ENCODE measurements around the gene PCDH9.

PCDH9 gene

GRCh38 chr13:67225252-67226159 lies 4.6 kb downstream of the PCDH9 start:
- DNase-seq (ENCODE audit: low read depth in 3 of 3), result no peak

DNA sequence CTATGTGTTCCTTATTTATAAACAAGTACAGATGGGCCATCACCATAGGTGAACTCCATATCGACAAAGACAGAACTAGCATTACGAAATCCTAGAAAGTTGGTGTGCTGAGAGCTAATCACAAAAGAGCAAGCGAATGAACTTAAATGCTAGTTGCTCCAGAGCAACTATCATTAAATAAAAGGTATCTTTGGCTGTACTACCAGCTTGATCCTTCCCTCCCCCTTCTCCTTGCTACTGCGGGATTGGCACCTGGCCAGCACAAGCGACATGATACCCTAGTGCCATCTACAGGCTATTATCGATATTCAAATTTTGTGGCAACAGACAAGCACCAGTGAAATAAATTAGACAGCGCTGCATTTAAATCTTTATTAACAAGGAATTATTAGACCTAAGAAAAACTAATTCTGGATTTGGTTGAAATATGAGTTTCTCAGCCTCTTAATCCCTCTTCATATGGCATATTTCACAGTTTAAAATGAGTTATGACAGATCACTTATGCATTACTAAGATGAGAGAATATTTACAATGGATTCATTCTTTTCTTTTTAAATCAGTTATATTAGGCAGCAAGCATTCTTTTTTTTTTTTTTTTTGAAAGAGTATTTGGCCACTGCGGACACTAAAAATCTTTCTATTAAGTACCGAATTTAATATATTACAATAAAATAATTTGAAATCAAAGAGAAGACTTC lies 5.8 kb downstream of the PCDH9 start:
- peak in 2 of 3 experiments; percentile 35 to 40 for DNase-seq (ENCODE audit: low read depth in 3 of 3)

DNA sequence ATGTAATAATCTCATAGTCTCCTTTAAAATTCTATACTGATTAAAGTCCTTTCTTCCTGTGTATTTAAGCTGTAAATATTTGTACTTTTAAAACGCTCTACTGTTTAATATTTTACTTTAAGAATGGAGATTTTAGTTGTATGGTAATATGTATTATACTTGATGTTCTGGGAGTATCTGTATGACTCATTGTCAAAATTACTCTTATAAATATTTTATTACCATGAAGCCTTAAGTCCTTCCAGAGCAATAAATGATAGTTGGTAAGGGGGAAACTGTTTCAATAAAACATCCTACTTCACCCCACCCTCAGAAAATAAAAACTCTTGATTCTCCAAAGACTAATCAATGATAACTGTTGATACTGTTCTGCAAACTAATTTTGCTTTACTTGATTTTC lies 6.4 kb downstream of the PCDH9 start:
- no peak for DNase-seq (ENCODE audit: low read depth in 3 of 3)

- no peak for DNase-seq (ENCODE audit: low read depth in 3 of 3)
Measured at GRCh38 chr13:67223024-67223423, 7.1 kb downstream of the PCDH9 start.

DNA sequence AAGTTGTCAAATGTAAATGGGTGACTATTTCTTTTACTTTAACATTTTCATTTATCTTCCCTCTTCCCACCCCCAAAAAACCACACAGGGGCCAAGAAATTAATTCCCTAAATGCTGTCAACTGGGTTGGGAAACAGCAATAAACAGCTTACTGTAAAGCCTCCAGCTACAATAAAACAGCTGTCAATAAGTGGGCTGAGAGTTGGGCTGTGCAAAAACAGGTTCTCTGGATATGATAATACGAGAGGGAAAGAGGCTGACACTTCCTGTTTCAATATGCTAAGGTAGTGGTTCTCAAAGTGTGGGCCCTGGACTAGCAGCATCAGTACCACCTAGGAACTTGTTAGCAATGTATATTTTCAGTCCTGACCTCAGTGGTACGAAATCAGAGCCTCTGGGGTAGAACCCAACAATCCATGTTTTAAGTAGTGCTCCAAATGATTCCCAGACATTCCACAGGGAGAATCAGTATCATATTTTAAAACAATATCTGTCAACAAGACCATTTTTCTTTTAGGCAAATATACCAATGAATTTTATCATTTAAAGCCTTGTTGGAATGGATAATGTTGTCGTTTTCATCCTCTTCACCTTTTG lies 8.4 kb downstream of the PCDH9 start:
- DNase-seq (ENCODE audit: low read depth in 3 of 3), result no peak

DNA sequence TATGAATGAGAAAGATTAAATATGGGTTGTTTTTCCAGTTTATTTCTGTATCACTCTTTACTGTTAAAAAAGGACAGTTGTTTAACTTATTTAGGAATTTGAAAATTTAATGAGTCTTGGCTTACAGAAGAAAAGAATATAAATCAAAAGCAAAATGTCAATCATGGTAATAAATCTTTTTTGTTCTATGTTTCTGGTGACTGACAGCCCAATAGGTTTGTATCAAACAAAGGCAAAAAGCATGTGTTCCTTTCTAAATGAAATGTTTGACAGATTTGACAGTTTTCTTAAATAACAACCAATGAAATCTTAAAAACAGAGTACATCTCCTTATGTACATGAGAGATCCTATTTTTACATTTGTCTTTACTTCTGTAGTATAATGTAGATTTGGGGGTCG lies 11.0 kb downstream of the PCDH9 start:
- no peak for DNase-seq (ENCODE audit: low read depth in 3 of 3)

- DNase-seq (ENCODE audit: low read depth in 3 of 3), result no peak
Measured at GRCh38 chr13:67217880-67218279, 12.3 kb downstream of the PCDH9 start.

- no peak for DNase-seq (ENCODE audit: low read depth in 3 of 3)
Measured at GRCh38 chr13:67216864-67217263, 13.3 kb downstream of the PCDH9 start.

- no peak for DNase-seq (ENCODE audit: low read depth in 3 of 3)
Measured at GRCh38 chr13:67210208-67210607, 19.9 kb downstream of the PCDH9 start.

GRCh38 chr13:67208552-67208951 lies 21.6 kb downstream of the PCDH9 start:
- no peak for DNase-seq (ENCODE audit: low read depth in 3 of 3)

DNA sequence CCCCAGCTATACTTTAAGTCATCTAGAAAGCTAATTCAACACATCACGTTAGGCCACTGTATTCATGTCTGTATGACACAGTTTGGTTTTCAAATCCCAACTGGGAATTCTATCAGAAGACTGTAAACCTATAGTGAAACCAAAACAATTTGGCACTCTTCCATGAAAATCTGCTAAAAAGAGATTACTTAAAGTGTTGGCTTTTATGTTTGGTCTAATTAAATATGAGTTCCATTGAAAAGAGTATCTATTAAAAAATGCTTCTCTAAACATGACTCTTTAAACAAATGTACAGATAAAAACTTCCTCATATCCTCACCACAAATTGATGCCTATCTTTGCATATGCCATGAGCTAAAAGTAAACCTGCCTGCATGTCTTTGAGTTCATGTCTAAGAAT lies 25.4 kb downstream of the PCDH9 start:
- DNase-seq (ENCODE audit: low read depth in 3 of 3), result no peak

- no peak for DNase-seq (ENCODE audit: low read depth in 3 of 3)
Measured at GRCh38 chr13:67200605-67201004, 29.5 kb downstream of the PCDH9 start.

GRCh38 chr13:67200183-67200582 lies 30.0 kb downstream of the PCDH9 start:
- no peak for DNase-seq (ENCODE audit: low read depth in 3 of 3)

DNA sequence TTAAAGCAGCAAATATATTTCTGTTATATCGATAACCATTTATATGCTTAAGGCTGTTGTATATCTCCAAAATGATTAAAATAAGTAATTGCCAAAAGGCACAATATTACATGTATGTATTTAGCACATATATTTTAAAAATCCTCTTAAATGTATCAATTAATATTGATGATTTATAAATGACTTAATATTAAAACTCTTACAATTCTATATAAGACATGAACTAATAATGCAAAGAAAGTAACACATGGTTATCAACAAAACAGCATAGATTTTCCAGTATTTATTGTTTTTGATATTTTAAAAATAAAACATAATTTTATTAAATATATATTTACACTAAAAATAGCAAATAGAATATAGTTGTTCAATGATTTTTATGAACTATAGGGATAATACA lies 32.4 kb downstream of the PCDH9 start:
- DNase-seq (ENCODE audit: low read depth in 3 of 3), result no peak

- DNase-seq (ENCODE audit: low read depth in 3 of 3), result no peak
Measured at GRCh38 chr13:67193979-67194378, 36.2 kb downstream of the PCDH9 start.

DNA sequence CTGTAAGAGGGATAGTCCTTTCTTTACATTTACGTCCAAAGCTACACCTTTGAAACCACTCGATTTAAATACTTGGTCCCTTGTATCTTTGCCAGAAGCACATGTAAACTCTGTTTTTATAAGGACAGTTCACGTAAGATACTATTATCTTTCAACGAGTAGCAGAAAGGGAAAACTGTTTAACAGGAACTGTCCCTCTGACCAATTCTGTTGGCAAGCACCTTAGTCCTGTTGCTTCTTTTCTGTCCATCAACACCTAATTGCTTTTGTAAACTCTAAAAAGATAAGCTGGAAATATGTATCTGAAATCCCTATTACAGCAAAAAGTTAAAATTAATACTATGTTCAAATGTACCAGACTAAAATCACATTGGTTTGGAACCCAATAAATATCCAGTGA lies 37.4 kb downstream of the PCDH9 start:
- DNase-seq (ENCODE audit: low read depth in 3 of 3), result no peak

DNA sequence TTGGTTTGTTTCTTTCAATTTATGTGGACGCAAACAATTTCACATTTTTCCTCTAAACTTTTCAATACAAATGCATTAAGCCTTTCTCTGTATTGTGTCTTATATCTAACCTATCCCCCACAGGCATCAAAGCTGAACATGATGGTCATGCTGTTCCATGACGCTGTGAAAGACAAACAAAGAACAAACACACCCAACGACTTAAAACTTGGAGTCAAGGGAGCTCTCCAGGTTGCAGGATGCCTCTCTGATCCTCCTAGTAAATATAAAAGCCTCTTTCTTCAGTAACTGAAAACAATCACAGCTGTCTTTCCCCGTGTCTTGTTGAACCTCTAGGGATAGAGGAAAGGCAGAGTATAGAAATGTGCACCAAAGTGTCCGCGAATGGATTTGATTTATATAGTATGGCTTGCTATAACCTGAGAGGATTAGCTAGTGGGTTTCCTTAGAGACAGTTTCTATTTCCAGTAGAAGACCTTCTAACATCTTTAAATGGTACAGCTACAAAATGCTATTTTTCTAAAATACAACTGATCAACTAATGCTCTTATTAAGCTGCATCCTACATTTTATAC lies 43.1 kb downstream of the PCDH9 start:
- no peak for DNase-seq (ENCODE audit: low read depth in 3 of 3)

- no peak for DNase-seq (ENCODE audit: low read depth in 3 of 3)
Measured at GRCh38 chr13:67184247-67184646, 45.9 kb downstream of the PCDH9 start.

DNA sequence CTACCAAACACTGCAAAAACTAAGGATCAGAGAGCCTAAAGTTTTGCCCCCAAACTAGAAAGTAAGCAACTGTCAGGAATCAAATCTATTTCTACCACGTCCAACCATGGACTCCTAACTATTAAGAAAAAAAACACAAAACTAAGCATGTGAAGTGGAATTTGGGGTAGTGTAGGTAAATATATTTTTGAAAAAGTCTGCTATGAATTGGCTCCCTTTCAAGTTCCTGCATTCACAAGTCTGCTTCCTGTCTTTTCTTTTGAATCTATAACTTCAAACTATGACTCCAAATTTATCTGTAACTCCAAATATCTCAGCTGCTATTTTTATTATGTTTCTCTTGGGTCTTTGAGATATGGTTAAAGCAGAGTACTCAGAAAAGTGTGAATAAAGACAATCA lies 47.0 kb downstream of the PCDH9 start:
- no peak for DNase-seq (ENCODE audit: low read depth in 3 of 3)

DNA sequence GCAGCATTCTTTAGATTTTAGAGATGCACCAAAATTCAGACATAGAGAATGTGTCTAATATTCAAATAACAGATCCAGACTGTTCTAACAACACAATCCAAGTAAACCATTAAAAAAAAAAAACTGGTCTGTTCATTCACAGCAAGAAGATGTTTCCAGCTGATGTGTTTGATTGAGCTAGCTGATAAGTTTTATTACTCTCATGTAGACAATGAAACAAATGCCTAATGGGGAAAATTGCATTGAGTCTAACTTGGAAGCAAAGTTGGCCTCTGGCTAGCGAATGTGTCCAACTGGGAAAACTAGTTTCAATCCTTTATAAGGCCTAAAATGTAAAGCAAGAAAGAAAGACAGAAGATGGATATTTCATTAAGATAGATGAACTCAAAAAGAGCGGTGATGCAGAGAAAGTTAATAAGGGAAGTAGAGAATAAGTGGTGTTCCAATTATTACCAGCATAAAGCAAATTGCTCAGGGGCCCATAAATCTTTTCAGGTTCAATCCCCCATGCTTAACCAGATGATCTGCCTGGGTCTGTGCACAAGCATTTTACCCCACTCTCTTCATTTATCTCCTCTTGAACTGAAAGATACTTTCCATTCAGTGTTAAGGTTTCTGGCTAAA lies 54.2 kb downstream of the PCDH9 start:
- DNase-seq (ENCODE audit: low read depth in 3 of 3), result no peak

GRCh38 chr13:67168384-67168783 lies 61.8 kb downstream of the PCDH9 start:
- DNase-seq (ENCODE audit: low read depth in 3 of 3), result no peak

DNA sequence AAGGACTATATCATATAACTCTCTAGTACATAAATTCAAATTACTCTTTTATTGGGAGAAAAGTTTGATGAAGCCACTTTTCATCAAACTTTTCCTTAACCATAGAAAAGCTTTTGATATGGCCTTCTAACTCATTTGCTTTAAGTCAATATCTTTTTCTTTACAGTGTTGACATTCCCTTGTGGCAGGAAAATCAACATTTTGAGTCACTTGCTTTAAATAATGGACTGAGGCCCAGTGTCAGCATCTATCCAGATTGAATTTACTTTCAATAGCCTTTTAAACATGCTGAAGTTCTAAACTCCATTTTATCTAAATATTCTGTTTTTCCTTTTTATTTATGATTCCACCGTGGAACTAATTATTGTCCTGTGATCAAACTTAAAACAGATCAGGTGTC lies 62.7 kb downstream of the PCDH9 start:
- DNase-seq (ENCODE audit: low read depth in 3 of 3), result no peak
